Fibroblast of pulmonary artery (primary cell): ENCODE results near the gene GHR.
A peak's percentile ranks its signal among the peaks of the same experiment; 100 is the strongest.

Source experiments
- DNase-seq: peaks from one replicate; pipeline ENCODE4 v3.0.0-alpha.2; 2010; ENCODE audit warnings: low read depth
- H3K4me3 ChIP-seq: replicated peaks from 2 replicates; pipeline ENCODE4 v1.5.1; 2011; ENCODE audit warnings: low read depth, mild to moderate bottlenecking, control low read depth, low read length, moderate library complexity
- CTCF ChIP-seq: IDR thresholded peaks from 2 replicates; pipeline ENCODE4 v1.5.1; 2011; ENCODE audit warnings: mild to moderate bottlenecking, control low read depth, low read length, inconsistent platforms; ENCODE audit errors: missing control alignments

Gene GHR

GRCh38 chr5:42614509-42614908 lies 191.3 kb downstream of the GHR start:
- peak; percentile 48 for DNase-seq
- TF ChIP-seq CTCF, result no peak
- H3K4me3 ChIP-seq, result no peak overlapping the region

DNA sequence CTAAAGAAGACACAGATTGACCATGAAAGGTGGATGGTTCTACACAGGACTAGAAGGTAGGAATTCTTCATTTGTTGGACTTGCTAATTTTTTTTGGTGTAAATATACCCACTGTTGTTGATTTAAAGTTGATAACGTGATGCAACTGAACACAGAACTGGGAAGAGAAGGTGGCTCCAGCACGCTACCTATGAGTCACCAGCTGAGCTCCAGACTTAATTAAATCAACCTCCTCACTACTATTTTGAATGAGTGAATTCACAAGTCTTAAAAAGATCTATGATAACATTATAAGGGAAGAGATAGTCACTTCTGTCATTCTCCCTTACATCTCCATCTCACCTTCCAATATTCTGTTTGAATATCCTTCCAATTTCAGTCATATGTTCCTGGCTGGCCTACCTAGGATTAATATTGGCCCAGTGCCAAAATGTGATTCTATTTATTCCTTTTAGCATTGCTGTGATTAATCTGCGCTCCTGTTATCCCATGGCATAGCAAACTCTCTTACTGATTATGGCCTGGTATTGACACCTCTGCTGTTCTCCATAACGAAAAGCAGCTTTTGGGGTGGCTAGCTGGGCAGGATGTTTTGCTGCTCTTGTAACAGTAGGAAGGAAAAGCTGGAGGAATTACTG lies 197.5 kb downstream of the GHR start:
- no peak overlapping the region for H3K4me3 ChIP-seq
- DNase-seq, result no peak
- TF ChIP-seq CTCF, result no peak

DNA sequence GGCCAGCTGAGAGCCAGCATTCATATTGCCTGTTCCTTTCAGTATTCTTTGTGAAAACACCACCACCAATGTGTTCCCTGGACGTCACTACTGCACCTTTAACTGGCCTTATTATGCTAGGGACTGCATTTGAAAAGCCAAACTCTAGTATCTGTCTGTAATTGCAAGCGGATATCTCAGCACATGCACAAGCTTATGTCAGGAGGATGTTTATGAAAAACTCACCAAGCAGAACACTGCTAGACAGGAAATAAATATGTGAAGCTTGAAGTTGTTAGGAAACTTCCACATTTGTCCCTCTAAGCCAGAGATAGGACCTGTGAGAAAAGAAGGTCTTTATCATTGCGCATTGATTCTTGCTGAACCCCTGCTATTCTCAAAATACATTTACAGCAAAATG lies 198.0 kb downstream of the GHR start:
- H3K4me3 ChIP-seq, result no peak overlapping the region
- no peak for DNase-seq
- TF ChIP-seq CTCF, result no peak

DNA sequence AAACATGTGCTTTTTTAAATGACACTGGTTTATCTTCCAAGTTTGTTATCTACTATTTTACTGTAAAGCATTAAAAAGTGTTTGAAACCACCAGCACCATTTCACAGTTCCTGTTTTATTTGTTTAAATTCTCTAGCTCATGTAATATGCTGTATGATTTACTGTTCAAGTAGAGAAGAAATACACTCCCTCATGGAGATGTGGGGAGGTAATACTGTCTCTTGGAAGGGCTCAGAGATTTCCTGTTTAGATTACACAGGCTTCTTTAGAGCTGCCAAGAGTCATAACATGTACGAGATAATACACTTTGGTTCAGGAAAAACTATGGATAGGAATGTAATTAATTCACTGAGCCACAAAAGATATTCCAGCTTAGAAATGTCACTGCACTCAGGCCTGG lies 198.4 kb downstream of the GHR start:
- DNase-seq, result peak; percentile 18
- no peak overlapping the region for H3K4me3 ChIP-seq
- TF ChIP-seq CTCF, result no peak

DNA sequence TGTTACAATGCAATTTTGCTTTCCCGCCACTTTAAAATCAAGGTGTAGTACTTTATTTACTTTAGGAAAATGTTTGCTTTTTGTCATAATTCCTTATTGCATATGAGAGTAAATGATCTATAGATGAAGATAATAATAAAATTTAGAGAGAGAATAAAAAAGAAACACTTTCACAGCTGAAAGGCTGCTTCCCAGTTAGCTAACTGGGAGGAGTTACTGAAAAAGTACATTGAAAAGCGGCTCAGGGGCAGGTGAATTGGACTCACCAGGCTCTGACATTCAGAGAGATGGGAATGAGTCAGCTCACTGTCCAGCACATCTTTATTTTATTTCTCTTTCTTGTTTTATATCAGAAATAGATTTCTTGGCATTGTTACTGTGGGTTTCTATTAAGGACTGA lies 201.7 kb downstream of the GHR start:
- TF ChIP-seq CTCF, result no peak

GRCh38 chr5:42626462-42626861 lies 203.2 kb downstream of the GHR start:
- DNase-seq, result no peak
- H3K4me3 ChIP-seq, result no peak overlapping the region
- TF ChIP-seq CTCF, result no peak

More for the DNA sequence above, 201.7 kb downstream of the GHR start:
- DNase-seq, result no peak
- H3K4me3 ChIP-seq, result no peak overlapping the region

DNA sequence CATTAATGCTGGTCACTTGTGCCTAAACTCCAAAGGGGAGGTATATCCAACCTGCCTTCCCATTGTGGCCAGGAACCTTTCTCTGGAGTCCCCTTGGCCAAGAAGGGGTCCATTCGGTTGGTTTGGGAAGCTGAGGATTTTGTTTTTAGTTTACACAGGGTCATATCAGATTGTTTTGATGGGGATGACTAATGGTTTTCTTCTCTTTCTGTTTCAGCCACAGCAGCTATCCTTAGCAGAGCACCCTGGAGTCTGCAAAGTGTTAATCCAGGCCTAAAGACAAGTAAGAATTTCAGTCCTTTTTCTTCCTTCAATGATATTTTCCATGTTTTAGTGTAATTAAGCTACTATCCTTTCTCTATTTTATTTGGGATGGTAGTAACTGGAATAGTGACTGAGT lies 205.6 kb downstream of the GHR start:
- DNase-seq, result no peak
- TF ChIP-seq CTCF, result no peak
- H3K4me3 ChIP-seq, result no peak overlapping the region
